GM21360 (cell line): Measurements from ENCODE around the gene ARHGEF2.
"Not testable (repeated sequence)": the region's sequence is repeated elsewhere in the genome, so short reads cannot be mapped to it uniquely, and the experiment has no call there.

Source experiments
- ATAC-seq: cut with Tn5 transposase; IDR thresholded peaks from one replicate; pipeline ENCODE4 v1.9.1; 2021; ENCODE audit warnings: mild to moderate bottlenecking, moderate library complexity; ENCODE audit not compliant: unreplicated experiment

The ARHGEF2 gene

DNA sequence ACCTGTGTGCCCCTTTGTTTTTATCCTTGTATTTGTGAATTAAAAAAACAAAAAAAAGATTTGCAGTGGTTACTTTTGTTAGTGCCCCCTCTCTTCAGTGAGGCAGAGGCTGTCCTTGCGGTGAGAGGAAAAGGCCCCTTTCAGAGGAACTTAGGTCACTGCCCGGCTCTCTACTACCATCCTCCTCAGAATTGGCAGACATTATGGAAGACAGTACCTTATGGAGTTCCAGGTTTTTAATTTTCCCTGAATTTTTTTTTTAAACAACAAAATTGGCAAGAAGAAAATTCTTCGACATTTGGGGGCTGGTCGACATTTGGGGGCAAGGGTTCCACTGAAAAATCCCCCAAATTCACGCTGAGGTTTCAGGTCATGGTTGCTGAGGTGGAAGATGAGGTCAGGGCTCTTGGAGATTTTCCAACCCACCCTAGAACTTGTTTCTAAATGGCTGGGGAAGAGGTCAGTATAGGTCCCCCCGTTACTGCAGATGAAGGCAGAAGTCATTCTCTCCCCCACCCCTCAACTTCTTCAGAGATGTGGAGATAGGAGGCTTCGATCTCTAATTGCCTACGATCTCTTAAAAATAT lies 31.6 kb downstream of the ARHGEF2 start:
- ATAC-seq: no peak

DNA sequence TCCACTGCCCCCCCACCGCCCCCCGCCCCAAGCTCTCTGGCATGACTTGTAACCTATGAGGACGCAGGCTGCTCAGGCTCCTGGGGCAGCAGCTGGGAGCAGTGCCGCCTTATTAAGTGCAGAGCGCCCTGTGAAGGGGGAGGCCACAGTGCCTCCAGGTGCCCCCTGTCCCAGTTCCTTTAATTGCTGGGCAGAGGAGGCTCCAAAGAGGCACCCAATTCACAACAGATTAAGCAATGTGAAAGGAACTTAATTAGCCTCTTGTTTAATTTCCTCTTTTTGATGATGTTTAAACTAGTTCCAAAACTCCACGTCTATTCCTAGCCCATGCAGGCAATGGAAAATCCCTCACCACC lies 33.9 kb downstream of the ARHGEF2 start:
- ATAC-seq: no peak

DNA sequence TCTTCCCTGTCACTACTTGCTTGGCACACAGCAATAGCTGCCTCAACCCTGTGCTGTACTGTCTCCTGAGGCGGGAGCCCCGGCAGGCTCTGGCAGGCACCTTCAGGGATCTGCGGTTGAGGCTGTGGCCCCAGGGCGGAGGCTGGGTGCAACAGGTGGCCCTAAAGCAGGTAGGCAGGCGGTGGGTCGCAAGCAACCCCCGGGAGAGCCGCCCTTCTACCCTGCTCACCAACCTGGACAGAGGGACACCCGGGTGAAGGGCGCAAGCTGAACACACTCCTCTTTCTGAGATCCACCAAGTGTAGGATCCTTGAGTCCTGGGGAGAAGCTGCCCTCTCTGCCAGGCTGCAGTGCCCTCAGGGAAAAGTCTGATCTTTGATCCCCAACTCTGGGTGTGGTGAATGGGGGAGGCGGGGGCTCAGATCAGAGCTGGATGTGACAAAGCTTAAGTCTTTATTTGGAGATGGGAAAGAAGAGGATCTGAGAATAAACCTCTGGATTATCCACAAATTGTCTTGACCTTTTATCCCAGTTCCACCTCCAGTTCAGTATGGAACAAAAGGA lies 35.7 kb downstream of the ARHGEF2 start:
- no peak for ATAC-seq

DNA sequence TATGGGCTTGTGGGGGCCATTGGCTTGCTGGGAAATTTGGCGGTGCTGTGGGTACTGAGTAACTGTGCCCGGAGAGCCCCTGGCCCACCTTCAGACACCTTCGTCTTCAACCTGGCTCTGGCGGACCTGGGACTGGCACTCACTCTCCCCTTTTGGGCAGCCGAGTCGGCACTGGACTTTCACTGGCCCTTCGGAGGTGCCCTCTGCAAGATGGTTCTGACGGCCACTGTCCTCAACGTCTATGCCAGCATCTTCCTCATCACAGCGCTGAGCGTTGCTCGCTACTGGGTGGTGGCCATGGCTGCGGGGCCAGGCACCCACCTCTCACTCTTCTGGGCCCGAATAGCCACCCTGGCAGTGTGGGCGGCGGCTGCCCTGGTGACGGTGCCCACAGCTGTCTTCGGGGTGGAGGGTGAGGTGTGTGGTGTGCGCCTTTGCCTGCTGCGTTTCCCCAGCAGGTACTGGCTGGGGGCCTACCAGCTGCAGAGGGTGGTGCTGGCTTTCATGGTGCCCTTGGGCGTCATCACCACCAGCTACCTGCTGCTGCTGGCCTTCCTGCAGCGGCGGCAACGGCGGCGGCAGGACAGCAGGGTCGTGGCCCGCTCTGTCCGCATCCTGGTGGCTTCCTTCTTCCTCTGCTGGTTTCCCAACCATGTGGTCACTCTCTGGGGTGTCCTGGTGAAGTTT lies 36.4 kb downstream of the ARHGEF2 start:
- ATAC-seq: no peak

DNA sequence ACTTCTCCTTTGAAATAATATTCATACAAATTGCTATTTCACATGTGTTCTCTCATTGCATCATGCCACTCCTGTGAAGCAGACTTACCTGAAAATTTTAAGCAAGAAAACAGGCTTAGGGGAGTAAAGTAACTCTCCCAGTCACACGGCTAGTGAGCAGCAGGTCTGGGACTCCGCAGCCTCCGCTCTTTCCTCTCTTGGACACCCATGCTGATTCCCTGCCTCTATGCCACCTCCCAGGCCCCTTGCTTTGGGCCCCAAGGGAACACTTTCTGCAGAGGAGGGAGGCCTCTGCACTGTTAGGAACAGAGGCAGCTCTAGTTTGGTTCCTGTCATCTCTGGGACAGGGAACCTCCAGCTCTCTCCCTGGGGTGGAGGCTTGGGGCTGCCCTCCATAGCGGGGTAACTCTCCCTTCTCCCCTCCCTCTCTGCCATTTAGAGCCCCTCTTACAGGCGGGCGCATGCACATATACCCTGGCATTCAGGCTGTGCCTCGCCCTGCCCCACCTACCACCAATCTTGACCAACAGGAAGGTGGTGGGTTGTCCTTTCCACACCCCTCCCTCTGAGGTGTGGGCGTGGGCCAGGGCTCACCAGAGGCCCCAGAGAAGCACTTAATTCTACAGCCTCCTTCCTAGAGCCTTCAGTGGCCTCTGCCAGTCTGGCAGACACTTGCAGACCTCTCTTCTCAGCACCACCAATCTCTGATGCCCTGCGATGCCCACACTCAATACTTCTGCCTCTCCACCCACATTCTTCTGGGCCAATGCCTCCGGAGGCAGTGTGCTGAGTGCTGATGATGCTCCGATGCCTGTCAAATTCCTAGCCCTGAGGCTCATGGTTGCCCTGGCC lies 37.1 kb downstream of the ARHGEF2 start, which contains the start of gene RXFP4:
RXFP4 (plus strand) TSS at position 646 of the 852 bp plus-strand sequence; CDS start at position 718, 72 bp downstream.
- ATAC-seq: no peak

DNA sequence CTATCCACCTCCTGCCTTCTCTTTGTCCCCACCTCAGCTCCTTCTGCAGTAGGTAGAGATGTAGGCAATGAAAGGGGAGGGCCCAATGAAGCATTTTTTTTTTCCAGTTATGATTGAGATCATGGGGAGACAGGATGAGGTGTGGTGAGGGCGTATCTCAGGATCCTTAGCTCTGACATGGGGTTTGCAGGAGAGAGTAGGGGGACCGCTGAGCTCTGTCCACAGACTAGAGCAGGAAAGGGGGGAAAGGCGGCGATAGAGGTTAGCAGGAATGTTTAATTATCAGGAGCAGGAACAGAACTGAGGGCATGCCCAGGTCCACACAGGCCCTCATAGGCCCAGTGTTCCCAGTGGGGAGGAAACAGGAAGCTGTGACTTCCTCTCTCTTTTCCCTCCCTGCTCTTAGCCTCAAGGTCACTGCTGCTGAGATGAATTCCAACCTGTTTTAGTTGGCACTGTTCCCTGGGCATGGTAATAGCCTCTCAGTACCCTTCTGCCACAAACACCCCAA lies 37.8 kb downstream of the ARHGEF2 start:
- ATAC-seq: no peak

DNA sequence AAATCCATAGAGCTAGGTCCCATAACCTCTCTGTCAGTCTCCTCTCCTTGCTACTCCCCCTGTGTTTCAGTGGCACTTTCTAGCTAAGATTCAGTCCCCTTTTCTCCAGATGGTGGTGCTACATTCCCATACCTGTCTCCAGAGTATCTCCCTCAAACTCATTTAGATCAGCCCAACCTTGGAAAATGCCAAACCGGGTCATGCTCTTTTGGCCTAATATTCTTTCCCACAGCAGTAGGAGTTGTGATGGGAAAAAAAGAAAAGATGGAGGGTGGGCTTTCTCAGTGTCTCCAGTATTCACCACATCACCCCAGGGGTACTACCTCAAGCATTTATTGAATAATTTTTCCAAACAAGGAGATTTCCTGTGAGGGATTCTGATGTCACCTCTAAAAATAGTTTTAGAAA lies 40.1 kb downstream of the ARHGEF2 start:
- ATAC-seq: no peak

DNA sequence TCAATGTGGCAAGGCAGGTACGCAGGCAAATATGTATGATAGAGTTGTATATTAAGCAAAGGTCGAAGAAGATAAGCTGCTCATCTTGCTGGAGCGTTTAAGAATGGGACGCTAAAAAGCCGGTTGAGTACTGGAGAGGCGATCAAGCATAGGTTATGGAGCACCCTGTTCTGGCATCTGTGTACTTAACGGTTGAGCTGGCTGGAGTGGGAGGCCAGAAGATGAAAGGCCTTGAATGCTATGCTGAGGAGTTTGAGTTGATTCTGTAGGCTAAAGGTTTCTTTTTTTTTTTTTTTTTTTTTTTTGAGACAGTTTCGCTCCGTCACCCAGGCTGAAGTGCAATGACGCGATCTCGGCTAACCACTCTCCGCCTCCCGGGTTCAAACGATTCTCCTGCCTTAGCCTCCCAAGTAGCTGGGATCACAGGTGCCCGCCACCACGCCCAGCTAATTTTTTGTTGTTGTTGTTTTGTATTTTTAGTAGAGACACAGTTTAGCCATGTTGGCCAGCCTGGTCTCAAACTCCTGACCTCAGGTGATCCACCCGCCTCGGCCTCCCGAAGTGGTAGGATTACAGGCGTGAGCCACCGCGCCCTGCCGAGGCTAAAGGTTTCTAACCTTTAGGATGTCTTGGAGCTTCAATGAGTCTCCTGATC lies 43.3 kb downstream of the ARHGEF2 start:
- no peak for ATAC-seq

DNA sequence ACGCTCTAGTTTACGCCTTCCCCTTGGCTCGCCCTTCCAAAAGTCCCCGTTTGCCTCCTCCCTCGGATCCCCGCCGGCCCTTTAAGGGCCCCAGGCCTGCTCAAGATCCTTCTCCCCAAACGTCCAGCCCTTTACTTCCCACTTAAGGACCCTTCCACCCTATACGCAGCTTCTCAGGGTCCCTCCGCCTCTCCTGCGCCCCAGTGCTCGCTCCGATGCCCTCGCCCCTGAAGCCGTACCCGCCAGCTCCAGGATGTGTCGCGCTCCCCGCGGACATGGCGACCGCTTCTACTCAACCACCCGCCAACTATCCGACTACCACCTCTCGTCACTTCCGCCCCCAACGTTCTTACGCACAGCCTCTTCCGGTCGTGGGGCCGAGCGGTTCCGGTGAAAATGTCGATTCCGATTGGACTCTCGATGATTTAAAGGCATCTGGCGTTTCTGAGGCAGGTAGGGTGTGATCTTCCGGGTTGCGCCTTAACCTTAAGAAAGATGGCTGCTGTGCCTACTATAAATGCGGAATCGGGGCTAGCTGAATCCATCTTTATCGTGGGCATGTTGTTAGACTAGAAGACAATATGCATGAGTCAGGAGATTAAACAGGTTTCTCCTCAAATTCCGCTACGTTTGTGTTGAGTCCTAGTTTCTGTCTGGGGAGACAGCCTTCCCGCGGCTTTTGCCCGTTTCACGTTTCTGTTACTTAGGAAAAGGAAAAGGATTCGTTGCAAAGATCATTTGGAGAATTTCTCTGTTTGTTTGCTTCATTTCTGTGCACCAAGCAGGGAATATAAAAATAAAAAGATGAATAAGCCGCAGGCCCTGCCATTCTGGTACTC lies 44.0 kb downstream of the ARHGEF2 start, which contains the start of gene KHDC4:
KHDC4 (minus strand) TSS at position 317 of the 839 bp plus-strand sequence; CDS start at position 277, 40 bp downstream.
- peak; percentile 91 for ATAC-seq

DNA sequence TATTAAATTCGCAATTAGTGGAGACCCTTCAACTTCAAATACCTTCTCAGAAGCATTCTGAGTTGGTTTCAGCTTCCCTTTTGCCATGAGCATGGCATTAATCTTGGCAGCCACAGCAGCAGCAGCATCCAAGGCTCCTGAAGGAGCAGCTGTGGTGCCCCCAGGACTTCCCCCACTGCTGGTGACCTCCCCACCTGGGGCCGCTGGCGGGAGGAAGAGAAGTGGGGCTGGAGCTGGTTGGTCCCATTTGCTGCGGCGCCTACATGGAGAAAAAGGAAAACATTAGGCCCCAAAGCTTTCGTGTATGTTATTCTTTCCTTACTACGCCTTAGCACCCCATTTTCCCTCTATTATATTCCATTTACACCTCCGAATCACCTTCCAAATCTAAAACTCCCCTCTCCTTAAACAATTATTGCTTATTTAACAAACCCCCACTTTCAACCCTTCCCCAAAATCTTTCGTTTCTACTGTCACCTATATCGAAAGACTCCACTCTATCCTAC lies 44.7 kb downstream of the ARHGEF2 start:
- ATAC-seq: no peak

DNA sequence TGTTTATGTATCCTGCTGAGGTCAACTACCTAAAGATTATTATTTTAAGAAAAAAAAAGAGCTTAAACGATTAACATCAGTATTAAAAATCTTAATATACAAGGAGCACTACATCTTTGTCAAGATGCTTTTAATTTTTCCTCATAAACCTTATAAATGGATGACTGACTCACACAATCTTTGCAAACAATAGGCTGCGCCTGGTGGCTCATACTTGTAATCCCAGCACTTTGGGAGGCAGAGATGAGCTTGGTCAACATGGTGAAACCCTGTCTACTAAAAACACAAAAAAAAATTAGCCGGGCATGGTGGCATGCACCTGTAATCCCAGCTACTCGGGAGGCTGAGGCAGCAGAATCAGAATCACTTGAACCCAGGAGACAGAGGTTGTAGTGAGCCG lies 45.9 kb downstream of the ARHGEF2 start:
- no peak for ATAC-seq

DNA sequence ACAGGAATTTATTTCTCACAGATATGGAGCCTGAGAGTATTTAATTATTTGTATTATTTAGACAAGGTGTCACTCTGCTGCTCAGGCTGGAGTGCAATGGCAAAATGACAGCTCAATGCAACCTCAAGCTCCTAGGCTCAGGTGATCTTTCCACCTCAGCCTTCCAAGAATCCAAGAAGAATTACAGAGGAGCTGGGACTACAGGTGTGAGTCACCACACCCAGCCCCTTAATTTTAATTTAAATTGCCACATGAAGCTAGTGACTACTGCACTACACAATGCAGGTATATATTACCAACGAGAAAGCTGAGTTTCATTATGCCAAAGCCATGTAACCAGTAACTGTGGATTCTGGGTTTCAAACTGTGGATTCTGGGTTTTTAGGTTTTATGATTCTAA lies 46.3 kb downstream of the ARHGEF2 start:
- no peak for ATAC-seq

DNA sequence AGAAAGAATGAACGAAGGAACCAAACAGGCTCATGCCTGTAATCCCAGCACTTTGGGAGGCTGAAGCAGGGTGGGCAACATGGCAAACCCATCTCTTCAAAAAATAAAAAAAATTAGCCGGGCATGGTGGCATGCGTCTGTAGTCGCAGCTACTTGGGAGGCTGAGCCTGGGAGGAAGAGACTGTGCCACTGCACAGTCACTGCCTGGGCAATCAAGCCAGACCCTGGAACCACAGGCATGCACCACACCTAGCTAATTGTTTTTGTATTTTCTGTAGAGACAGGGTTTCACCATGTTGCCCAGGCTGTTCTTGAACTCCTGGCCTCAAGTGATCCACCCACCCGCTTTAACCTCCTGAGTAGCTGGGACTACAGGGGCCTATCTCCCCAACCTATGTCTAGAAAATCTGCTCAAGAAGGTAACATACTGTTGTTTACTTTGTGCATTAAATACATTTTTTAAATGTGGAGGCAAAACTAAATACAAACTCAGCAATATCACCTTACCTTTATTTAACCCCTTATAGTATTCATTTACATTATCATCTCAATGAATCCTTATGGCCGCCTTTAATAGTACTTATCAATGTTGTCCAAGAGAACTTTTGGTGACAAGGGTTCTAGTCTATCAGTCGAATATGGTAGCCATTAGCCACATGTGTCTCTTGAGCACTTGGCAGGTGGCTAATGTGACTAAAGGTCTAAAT lies 46.9 kb downstream of the ARHGEF2 start:
- ATAC-seq: no peak

DNA sequence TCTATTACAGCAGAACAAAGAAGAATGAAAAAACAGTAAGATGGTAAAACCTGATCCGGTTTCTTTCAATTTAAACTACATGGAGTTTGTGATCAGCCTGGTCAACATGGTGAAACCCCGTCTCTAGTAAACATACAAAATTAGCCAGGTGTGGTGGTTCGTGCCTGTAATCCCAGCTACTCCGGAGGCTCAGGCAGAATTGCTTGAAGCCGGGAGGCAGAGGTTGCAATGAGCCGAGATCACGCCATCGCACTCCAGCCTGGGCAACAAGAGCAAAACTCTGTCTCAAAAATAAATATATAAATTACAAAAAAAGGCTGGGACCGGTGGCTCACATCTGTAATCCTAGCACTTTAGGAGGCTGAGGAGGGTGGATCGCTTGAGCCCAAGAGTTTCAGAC lies 47.6 kb downstream of the ARHGEF2 start:
- ATAC-seq: not testable (repeated sequence)

DNA sequence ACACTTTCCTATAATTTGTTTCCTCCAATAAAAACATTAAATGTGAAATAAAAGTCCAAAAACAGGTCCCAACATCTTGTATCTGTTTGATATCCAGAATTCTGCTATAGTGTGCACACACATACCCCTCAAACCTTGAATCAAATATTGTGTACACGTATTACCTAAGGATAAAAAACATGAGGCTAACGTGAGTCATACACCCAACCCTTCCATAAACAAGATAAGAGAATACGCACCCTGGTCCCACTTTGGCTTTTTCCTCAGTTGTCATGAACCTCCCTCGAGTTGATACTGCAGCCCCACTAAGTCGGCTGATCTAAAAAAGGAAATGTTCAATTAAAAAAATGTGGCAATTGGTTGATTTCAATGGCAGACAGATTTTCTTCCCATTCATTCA lies 49.3 kb downstream of the ARHGEF2 start:
- no peak for ATAC-seq

DNA sequence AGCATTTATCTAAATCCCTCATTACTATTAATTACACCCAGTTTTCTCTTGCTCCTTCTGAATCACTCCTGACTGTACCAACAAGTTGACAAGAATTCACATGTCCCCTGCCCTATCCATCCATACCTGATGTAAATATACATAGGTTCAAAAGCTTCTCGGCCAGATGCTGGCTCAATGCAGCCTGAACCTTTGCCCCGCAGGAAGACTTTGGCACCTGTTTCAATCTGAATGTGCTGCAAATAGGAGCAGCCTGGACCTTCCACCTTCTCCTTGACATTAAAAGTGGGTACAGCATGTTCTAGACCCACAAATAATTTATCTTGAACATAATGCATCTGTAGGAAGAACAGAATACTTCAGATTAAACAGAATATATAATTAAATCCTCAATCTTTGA lies 52.8 kb downstream of the ARHGEF2 start:
- ATAC-seq: no peak

DNA sequence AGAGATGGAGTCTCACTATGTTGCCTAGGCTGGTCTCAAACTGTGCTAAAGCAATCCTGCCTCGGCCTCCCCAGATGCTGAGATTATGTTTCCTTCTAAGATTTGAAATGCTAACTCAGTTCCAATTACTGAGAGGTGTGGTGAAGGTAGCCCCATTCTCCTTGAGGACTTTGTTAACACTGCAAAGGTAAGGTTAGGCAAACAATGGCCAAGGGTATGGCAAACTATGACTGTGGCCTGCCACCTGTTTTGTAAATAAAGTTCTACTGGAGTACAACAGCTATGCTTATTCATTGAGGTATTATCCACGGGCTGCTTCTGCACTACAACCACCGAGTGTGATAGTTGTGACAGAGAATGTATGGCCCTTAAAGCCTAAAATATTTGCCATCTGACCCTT lies 57.6 kb downstream of the ARHGEF2 start:
- ATAC-seq: no peak

DNA sequence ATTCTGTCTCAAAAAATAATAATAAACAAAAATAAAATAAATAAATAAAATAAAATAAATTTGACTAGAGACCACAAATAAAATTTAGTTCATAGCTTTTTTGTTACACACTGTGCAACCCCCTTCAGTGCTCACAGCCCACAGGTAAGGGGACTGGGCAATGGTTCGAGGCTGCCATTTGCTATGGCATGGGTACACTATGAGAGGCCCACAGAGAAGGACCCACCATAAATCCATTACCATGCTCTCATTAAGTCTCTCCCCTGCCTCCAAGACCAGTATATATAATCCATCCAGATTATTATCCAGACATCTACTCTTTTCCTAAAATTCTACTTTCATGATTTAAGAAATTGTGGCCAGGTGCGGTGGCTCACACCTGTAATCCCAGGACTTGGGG lies 58.5 kb downstream of the ARHGEF2 start:
- ATAC-seq: no peak

DNA sequence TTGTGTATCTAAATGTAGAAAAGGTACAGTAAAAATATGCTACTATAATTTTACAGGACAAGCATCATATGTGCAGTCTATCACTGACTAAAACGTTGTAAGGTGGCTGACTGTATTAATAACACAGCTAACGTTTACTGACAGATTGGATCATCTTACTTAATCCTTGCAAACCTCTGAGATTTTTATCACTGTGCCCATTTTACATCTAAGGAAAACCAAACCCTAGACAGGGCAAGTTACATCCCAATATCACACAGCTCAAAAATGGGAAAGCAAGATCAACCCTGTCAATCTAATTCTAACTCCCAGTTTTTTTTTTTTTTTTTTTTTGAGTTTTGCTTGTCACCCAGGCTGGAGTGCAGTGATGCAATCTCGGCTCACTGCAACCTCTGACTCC lies 59.7 kb downstream of the ARHGEF2 start:
- ATAC-seq: no peak
